Mucosa of descending colon (tissue), 3 donors: ENCODE results near the gene TTC39B. TPM values are rescaled to one million over a fixed set of nuclear protein-coding genes. Genes with fewer than 3 reads are reported as not detected.

Experiments
- ATAC-seq: fragments of 200-7000 bp; cut with Tn5 transposase; one replicate; pipeline ENCODE4 v1.9.1; 2020; ENCODE audit warnings: mild to moderate bottlenecking, moderate library complexity
- DNase-seq, 3 donors: peaks; one replicate each; pipeline ENCODE4 v3.0.0-alpha.2; 2020
- H3K36me3 ChIP-seq: fragments of 200-600 bp; one replicate; pipeline ENCODE4 v1.8.0; 2021; ENCODE audit warnings: low read depth, mild to moderate bottlenecking
- H3K4me1 ChIP-seq: fragments of 200-600 bp; one replicate; pipeline ENCODE4 v1.8.0; 2021; ENCODE audit warnings: low read depth, mild to moderate bottlenecking
- H3K4me3 ChIP-seq: fragments of 200-600 bp; one replicate; pipeline ENCODE4 v1.8.0; 2021; ENCODE audit warnings: mild to moderate bottlenecking
- H3K9me3 ChIP-seq: fragments of 200-600 bp; one replicate; pipeline ENCODE4 v1.8.0; 2021; ENCODE audit warnings: mild to moderate bottlenecking
- intact Hi-C, 2 donors: fragments of 100-400 bp; cut with DNase I in 1 of 2; cut with micrococcal nuclease in 1 of 2; formaldehyde crosslinking; loops; one replicate each; pipeline versions ENCODE4 v1.11.0 to v1.11.1; 2022; cut with DNase I, micrococcal nuclease
- total RNA-seq, 3 donors: library from RNA; stranded (reverse); fragmentation: NEBNext Ultra II Directional in 2 of 3; extraction: Animal tissue kit (Norgen Biotek cat#: 25700) in 2 of 3; gene quantifications; one replicate each; pipeline versions ENCODE4 v1.2.1 to v1.2.4, GENCODE V29; 2021 to 2023
- TF ChIP-seq, protein P1 (sequence below): fragments of 200-600 bp; IDR thresholded peaks from one replicate; pipeline ENCODE4 v1.8.0; 2022; ENCODE audit warnings: antibody characterized with exemption, mild to moderate bottlenecking
- donor health status: DM: no; HTN: no; CAD: no; lungs with moderate emphysema.
- donor health status: DM: no; HTN: no; CAD: no.
- donor health status: DM: no; HTN: yes; CAD: no.

Gene TTC39B
- total RNA-seq, 3 donors from 2014 or later = 36.9 to 48.0 (median 43.8) TPM

DNA sequence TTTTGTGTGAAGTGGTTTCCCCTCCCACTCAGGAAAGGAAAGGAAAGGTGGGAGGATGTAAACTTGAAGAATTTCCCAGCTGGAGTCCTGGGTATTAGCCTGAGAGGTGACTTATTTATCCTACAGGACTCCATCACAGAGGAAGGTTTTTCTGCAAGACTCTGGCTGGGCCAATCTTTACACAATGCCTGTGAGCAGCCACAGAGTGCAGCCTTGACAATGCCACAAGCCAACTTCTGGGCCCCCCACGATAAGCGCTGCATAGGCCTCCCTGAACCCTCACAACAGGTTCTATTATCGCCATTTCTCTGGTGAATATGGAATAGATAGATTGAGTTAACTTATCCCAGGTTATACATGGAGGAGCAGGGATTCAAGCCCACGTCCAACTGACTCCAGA, 12.4 kb downstream of the TTC39B start:
- no peaks in the 10 kb centered on the region for H3K36me3 ChIP-seq
- intact Hi-C loops = no loop called here
- ATAC-seq (no peak), DNase-seq (no peak)
- H3K9me3 ChIP-seq = no peaks in the 10 kb centered on the region
- TF ChIP-seq, protein P1, sequence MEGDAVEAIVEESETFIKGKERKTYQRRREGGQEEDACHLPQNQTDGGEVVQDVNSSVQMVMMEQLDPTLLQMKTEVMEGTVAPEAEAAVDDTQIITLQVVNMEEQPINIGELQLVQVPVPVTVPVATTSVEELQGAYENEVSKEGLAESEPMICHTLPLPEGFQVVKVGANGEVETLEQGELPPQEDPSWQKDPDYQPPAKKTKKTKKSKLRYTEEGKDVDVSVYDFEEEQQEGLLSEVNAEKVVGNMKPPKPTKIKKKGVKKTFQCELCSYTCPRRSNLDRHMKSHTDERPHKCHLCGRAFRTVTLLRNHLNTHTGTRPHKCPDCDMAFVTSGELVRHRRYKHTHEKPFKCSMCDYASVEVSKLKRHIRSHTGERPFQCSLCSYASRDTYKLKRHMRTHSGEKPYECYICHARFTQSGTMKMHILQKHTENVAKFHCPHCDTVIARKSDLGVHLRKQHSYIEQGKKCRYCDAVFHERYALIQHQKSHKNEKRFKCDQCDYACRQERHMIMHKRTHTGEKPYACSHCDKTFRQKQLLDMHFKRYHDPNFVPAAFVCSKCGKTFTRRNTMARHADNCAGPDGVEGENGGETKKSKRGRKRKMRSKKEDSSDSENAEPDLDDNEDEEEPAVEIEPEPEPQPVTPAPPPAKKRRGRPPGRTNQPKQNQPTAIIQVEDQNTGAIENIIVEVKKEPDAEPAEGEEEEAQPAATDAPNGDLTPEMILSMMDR = no peak
- H3K4me1 ChIP-seq = peaks cover 30% of the 10 kb centered on the region
- no peak overlapping the region for H3K4me3 ChIP-seq

DNA sequence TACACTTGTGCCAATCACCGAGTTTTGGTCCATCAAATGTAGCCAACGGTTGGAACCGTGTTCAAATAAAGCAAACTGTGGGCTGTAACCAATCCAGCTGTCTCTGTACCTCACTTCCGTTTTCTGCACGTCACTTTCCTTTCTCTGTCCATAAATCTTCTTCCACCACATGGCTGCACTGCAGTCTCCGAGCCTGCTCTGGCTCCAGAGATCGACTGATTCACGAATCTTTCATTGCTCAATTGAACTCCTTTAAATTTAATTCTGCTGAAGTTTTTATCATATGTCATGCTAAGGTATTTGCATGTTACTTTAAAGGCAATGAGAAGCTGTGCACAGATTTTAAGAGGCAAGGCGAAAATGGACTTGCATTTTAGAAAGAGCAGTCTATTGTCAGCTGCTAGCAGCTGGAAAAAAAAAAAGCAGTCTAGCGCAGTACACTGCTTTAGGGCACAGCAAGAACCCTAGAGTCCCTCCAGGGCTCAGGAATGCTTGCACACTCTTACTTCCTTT, 13.2 kb downstream of the TTC39B start:
- DNase-seq = peak in 1 of 3 donors; percentile 23
- H3K36me3 ChIP-seq = no peaks in the 10 kb centered on the region
- H3K9me3 ChIP-seq = no peaks in the 10 kb centered on the region
- TF ChIP-seq, protein P1 = no peak
- H3K4me1 ChIP-seq = peaks cover 30% of the 10 kb centered on the region
- no peak overlapping the region for H3K4me3 ChIP-seq
- intact Hi-C loops = no loop called here
- ATAC-seq = no peak

DNA sequence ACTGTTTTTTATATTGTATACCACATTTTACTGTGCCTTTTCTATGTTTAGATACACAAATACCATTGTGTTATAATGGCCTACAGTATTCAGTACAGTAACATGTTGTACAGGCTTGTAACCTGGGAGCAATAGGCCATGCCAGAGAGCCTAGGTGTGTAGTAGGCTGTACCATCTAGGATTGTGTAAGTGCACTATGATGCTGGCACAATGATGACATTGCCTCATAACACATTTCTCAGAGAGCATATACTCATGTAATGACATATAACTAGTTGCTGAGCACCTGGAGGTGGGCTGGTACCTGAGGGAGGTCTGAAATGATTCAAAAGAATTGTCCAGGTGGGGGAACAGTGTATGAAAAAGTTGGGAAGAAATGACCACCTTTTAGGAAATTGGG, 13.9 kb downstream of the TTC39B start:
- TF ChIP-seq, protein P1 = no peak
- Histone ChIP-seq H3K9me3 (no peaks in the 10 kb centered on the region), H3K4me3 (no peak overlapping the region), H3K4me1 (peaks cover 30% of the 10 kb centered on the region), H3K36me3 (no peaks in the 10 kb centered on the region)
- intact Hi-C loops = no loop called here
- peak; percentile 37 for ATAC-seq
- no peak for DNase-seq

DNA sequence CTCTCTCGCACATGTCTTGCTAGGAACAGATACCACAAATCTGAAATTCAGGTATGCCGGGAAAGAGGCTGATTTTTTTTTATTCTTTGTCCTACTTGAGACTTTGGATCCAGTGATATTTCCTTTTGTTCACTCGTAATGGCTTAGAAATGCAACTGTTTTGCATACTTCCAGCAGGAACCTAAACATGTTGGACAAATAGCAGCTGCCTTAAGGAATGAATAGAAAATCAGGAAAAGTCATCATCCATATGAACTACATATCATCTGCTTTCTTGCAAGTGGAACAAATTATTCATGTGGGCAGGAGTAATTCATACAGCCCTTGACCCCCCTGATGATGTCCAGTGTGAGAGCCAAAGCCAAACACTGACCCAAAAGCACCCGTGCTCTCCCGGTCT, 17.4 kb downstream of the TTC39B start:
- peaks cover 23% of the 10 kb centered on the region for H3K4me1 ChIP-seq
- DNase-seq (no peak), ATAC-seq (no peak)
- TF ChIP-seq, protein P1 = no peak
- intact Hi-C loops = no loop called here
- no peaks in the 10 kb centered on the region for H3K9me3 ChIP-seq
- H3K4me3 ChIP-seq = no peak overlapping the region
- no peaks in the 10 kb centered on the region for H3K36me3 ChIP-seq

DNA sequence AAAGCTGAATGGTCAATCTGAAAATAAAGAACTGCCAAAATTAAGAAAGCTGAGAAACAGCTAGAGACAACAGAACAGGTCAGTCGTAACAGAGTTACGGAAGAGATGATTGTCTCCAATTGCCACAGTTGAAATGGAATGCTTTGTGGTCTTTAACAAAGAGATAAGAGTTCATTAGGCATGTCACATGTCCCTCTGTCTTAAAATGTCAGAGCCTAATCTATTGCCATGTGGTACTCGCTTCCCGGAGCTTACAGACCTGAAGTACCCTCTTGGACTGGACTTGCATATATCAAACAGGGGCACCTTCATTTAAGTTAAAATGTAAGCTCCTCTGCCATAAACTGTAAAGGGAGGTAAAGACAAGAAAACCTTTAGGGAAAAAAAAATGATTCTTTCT, 19.7 kb downstream of the TTC39B start:
- intact Hi-C loops = no loop called here
- ATAC-seq = peak; percentile 64
- peaks cover 24% of the 10 kb centered on the region for H3K4me1 ChIP-seq
- TF ChIP-seq, protein P1 = no peak
- no peak for DNase-seq
- H3K9me3 ChIP-seq = no peaks in the 10 kb centered on the region
- H3K4me3 ChIP-seq = no peak overlapping the region
- H3K36me3 ChIP-seq = no peaks in the 10 kb centered on the region
